Fibroblast of lung (primary cell): ENCODE data around the gene ADGRD2. TPM values are rescaled to one million over a fixed set of nuclear protein-coding genes. Genes with fewer than 3 reads are reported as not detected.
A peak's percentile ranks its signal among the peaks of the same experiment; 100 is the strongest.

Source experiments
- DNase-seq, 2 donors: peaks; one replicate each; pipeline versions ENCODE4 v3.0.0 to v3.0.0-alpha.2; 2010; ENCODE audit warnings: low read depth in 2 of 2
- H2AFZ ChIP-seq: 2 replicates; pipeline ENCODE4 v1.5.1; 2012; ENCODE audit warnings: low read length, control low read depth, inconsistent platforms
- H3K27ac ChIP-seq: 2 replicates; pipeline ENCODE4 v1.5.1; 2011; ENCODE audit warnings: low read length, control low read depth; ENCODE audit not compliant: insufficient read depth
- H3K27me3 ChIP-seq: 2 replicates; pipeline ENCODE4 v1.5.1; 2011; ENCODE audit warnings: mild to moderate bottlenecking, low read length; ENCODE audit not compliant: control insufficient read depth, insufficient read depth
- H3K36me3 ChIP-seq: 2 replicates; pipeline ENCODE4 v1.5.1; 2011; ENCODE audit warnings: low read length; ENCODE audit not compliant: control insufficient read depth, insufficient read depth
- H3K4me1 ChIP-seq: 2 replicates; pipeline ENCODE4 v1.5.1; 2011; ENCODE audit warnings: low read length; ENCODE audit not compliant: control insufficient read depth, insufficient read depth; ENCODE audit errors: extremely low read depth
- H3K4me2 ChIP-seq: 2 replicates; pipeline ENCODE4 v1.5.1; 2011; ENCODE audit warnings: low read length, control low read depth; ENCODE audit not compliant: insufficient read depth; ENCODE audit errors: extremely low read depth
- H3K4me3 ChIP-seq, 4 experiments: fragments of 200-600 bp in 1 of 4; sonication (generic) in 1 of 4; replicated peaks in 1 of 4; 2 replicates each; pipeline ENCODE4 v1.5.1; 2011 to 2016; ENCODE audit warnings: low read length in 4 of 4, low read depth in 3 of 4, mild to moderate bottlenecking in 3 of 4, control low read depth in 2 of 4, inconsistent platforms in 1 of 4, mixed read lengths in 1 of 4; ENCODE audit not compliant: insufficient read depth in 1 of 4; ENCODE audit errors: control extremely low read depth in 1 of 4
- H3K79me2 ChIP-seq: 2 replicates; pipeline ENCODE4 v1.5.1; 2012; ENCODE audit warnings: mild to moderate bottlenecking, low read length, inconsistent platforms; ENCODE audit not compliant: control insufficient read depth, insufficient read depth
- H3K9ac ChIP-seq: 2 replicates; pipeline ENCODE4 v1.5.1; 2011; ENCODE audit warnings: mild to moderate bottlenecking, low read length, control low read depth; ENCODE audit not compliant: insufficient read depth
- H3K9me3 ChIP-seq: 2 replicates; pipeline ENCODE4 v1.5.1; 2012; ENCODE audit warnings: low read depth, low read length; ENCODE audit not compliant: control insufficient read depth, insufficient read depth
- H4K20me1 ChIP-seq: 2 replicates; pipeline ENCODE4 v1.5.1; 2011; ENCODE audit warnings: low read length; ENCODE audit not compliant: control insufficient read depth, insufficient read depth; ENCODE audit errors: extremely low read depth
- EZH2 ChIP-seq: IDR thresholded peaks from 2 replicates; pipeline ENCODE4 v1.5.1; 2012; ENCODE audit warnings: low read length, control low read depth, mild to moderate bottlenecking; ENCODE audit errors: missing control alignments
- polyA plus RNA-seq, 2 donors: library from polyadenylated mRNA; depleted of rRNA in 1 of 2; stranded (reverse) in 1 of 2; unstranded in 1 of 2; fragments of >200 nt; gene quantifications; 2 replicates each; pipeline ENCODE4 v1.2.1, GENCODE V29; 2011 to 2012; ENCODE audit warnings: missing spikeins in 1 of 2
- total RNA-seq: library from RNA; depleted of rRNA; stranded (reverse); fragments of >200 nt; gene quantifications from 2 replicates; pipeline ENCODE4 v1.2.1, GENCODE V29; 2014
- TF ChIP-seq, protein P1 (sequence below), 2 donors: IDR thresholded peaks in 1 of 2; conservative IDR thresholded peaks in 1 of 2; 1 replicate in 1 of 2; 2 replicates in 1 of 2; pipeline ENCODE4 v1.5.1; 2011 to 2012; ENCODE audit warnings: low read length in 2 of 2, control low read depth in 1 of 2, inconsistent platforms in 1 of 2, low read depth in 1 of 2, mild to moderate bottlenecking in 1 of 2

Gene ADGRD2
- total and polyA plus RNA-seq, 2 donors (not counting 1 experiment from before 2014, with no cell fraction given): not detected

DNA sequence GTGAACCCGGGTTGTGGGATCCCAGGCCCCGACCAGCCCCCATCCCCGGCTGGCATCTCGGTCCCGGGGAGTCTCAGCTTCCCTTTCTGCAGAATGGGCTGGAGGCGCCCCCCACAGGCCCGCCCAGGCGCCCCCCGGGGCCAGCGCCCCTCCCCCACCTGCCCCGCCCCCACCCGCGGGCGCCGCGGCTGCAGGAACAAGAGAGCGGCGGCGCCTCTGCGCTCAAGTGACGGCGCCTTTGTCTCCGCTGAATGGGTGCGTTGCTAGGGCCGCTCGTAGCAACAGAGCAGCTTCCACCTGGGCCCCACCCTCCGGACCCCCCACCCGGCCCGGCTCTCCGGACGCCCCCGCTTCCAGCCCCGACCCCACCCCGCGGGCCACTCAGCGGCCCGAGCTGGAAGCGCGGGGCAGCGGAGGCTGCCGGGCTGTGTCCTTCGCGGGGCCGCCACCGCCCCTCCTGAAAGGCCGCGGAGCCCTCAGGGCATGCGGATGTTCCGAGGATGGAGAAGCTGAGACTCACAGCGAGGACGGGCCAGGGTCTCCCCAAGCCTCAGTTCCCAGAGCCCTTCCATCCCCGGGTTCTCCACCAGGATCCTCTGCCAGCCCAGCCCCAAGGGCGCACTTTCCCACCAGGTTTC lies 27.5 kb downstream of the ADGRD2 start:
- TF ChIP-seq, protein P1, sequence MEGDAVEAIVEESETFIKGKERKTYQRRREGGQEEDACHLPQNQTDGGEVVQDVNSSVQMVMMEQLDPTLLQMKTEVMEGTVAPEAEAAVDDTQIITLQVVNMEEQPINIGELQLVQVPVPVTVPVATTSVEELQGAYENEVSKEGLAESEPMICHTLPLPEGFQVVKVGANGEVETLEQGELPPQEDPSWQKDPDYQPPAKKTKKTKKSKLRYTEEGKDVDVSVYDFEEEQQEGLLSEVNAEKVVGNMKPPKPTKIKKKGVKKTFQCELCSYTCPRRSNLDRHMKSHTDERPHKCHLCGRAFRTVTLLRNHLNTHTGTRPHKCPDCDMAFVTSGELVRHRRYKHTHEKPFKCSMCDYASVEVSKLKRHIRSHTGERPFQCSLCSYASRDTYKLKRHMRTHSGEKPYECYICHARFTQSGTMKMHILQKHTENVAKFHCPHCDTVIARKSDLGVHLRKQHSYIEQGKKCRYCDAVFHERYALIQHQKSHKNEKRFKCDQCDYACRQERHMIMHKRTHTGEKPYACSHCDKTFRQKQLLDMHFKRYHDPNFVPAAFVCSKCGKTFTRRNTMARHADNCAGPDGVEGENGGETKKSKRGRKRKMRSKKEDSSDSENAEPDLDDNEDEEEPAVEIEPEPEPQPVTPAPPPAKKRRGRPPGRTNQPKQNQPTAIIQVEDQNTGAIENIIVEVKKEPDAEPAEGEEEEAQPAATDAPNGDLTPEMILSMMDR (conservative IDR thresholded peaks at IDR 0.05 in 1 of 2, IDR thresholded peaks at IDR 0.05 in 1 of 2; ENCODE audit: low read depth in 1 of 2, low read length in 2 of 2): no peak
- TF ChIP-seq EZH2: no peak
- H3K9me3 ChIP-seq: no peaks in the 10 kb centered on the region
- H3K4me3 ChIP-seq: no peak overlapping the region
- H3K4me1 ChIP-seq: no peaks in the 10 kb centered on the region
- no peak for DNase-seq
- no peaks in the 10 kb centered on the region for H3K36me3 ChIP-seq
- no peaks in the 10 kb centered on the region for H4K20me1 ChIP-seq
- peaks cover 29% of the 10 kb centered on the region for H3K27me3 ChIP-seq
- no peak overlapping the region for H3K27ac ChIP-seq
- peak overlapping the region; percentile 35 for H3K4me2 ChIP-seq
- H2AFZ ChIP-seq: no peak overlapping the region
- H3K79me2 ChIP-seq: no peaks in the 10 kb centered on the region
- H3K9ac ChIP-seq: no peak overlapping the region

DNA sequence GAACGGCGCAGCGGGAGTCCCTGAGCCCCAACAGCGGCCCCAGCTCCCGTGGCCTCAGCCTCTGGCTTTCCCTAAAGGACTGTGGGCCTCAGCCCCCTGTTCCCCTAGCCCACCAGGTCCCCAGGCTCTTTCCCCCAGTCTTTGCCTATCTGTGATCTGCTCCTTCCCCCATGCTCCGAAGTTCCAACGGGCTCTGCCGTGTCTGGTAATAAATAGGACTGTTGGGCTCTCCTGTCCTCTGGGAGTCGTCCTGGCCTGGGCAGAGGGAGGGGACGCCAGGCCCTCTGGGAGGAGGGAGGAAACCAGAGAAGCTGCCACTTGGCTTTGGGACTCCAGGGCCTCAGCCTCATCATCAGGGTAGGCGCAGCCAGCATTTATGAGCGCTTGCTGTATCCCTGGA lies 28.1 kb downstream of the ADGRD2 start:
- Histone ChIP-seq H3K4me1 (no peaks in the 10 kb centered on the region), H3K36me3 (no peaks in the 10 kb centered on the region), H3K27me3 (peaks cover 29% of the 10 kb centered on the region), H3K4me3 (no peak overlapping the region), H3K27ac (no peak overlapping the region), H3K4me2 (no peak overlapping the region), H2AFZ (no peak overlapping the region), H3K79me2 (no peaks in the 10 kb centered on the region), H4K20me1 (no peaks in the 10 kb centered on the region), H3K9me3 (no peaks in the 10 kb centered on the region), H3K9ac (no peak overlapping the region)
- DNase-seq: no peak
- no peak for TF ChIP-seq EZH2
- TF ChIP-seq, protein P1 (conservative IDR thresholded peaks at IDR 0.05 in 1 of 2, IDR thresholded peaks at IDR 0.05 in 1 of 2; ENCODE audit: low read depth in 1 of 2, low read length in 2 of 2): no peak

DNA sequence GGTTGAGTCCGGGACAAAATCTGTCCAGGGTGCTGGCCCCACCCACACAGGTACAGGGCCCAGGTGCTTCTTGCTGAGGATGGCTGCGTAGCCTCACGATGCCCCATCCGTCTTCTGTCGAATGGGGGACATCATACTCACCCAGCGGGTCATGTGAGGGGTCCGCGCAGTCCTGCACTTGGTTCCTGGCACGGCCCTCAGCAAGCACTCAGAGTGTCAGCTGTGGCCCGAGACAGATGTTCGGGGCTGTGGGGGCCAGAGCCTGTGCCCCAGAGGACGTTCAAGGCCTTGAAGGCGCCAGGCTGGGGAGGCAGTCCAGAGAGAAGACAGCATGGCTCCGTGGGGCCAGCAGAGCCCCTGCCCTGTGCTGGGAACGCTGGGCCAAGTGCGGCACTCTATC lies 29.1 kb downstream of the ADGRD2 start:
- Histone ChIP-seq H3K9ac (no peak overlapping the region), H2AFZ (no peak overlapping the region), H3K36me3 (no peaks in the 10 kb centered on the region), H3K4me2 (no peak overlapping the region), H3K4me1 (no peaks in the 10 kb centered on the region), H3K27ac (no peak overlapping the region), H3K9me3 (no peaks in the 10 kb centered on the region), H3K4me3 (no peak overlapping the region), H3K27me3 (peaks cover 29% of the 10 kb centered on the region), H4K20me1 (no peaks in the 10 kb centered on the region), H3K79me2 (no peaks in the 10 kb centered on the region)
- DNase-seq: no peak
- TF ChIP-seq, protein P1 (conservative IDR thresholded peaks at IDR 0.05 in 1 of 2, IDR thresholded peaks at IDR 0.05 in 1 of 2; ENCODE audit: low read depth in 1 of 2, low read length in 2 of 2): no peak
- TF ChIP-seq EZH2: no peak
